Omental fat pad (tissue), 4 donors: ENCODE results near the gene SGK1. TPM values are rescaled to one million over a fixed set of nuclear protein-coding genes. Genes with fewer than 3 reads are reported as not detected.
"Not testable (repeated sequence)": the region's sequence is repeated elsewhere in the genome, so short reads cannot be mapped to it uniquely, and the experiment has no call there.

ENCODE experiments used
- ATAC-seq: fragments of 150-250 bp; one replicate; pipeline ENCODE4 v1.9.1; 2016; ENCODE audit warnings: mild to moderate bottlenecking, moderate library complexity; ENCODE audit not compliant: low FRiP score
- DNase-seq: peaks from one replicate; pipeline ENCODE4 v3.0.0-alpha.2; 2019; ENCODE audit warnings: low spot score
- total RNA-seq, 4 donors: library from RNA; depleted of rRNA; stranded (reverse); fragments of >200 nt; gene quantifications; one replicate each; pipeline ENCODE4 v1.1.0, GENCODE V29; 2016
- TF ChIP-seq, protein P1 (sequence below), 3 donors: fragments of 450-650 bp; IDR thresholded peaks; one replicate each; pipeline ENCODE4 v1.5.1; 2016 to 2017; ENCODE audit warnings: antibody characterized with exemption in 3 of 3, mild to moderate bottlenecking in 3 of 3, moderate library complexity in 2 of 3

The SGK1 gene
- total RNA-seq, 4 donors from 2014 or later: 355 to 1,386 (median 540) TPM

DNA sequence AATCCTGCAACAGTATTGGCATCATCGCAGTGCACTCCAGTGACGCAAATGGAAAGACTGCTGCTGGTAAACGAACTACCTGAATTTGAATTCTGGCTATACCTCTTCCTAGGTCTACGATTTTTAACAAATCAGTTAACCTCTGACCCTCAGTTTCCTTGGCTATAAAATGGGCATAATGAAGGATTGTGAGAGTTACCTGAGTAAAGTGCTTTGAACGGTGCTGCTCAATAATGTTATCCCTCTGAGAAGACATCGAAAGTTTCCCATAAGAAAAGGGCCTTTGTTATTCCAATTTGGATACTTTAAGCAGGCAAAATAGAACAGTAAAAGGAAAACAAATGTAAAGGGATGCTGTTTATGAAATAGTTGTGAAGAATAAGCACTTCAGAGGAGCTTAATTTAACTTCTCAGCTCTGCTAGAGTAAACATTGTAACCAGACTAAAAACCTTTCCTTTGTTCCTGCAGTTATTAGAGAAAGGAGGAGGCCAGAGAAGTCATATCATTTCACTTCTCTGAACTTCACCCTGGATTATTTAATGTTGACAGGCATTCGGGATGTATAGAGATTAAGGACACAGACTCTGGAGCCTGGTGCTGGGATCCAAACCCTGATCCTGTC lies 5.8 kb downstream of the SGK1 start:
- no peak for DNase-seq
- ATAC-seq: no peak
- TF ChIP-seq, protein P1, sequence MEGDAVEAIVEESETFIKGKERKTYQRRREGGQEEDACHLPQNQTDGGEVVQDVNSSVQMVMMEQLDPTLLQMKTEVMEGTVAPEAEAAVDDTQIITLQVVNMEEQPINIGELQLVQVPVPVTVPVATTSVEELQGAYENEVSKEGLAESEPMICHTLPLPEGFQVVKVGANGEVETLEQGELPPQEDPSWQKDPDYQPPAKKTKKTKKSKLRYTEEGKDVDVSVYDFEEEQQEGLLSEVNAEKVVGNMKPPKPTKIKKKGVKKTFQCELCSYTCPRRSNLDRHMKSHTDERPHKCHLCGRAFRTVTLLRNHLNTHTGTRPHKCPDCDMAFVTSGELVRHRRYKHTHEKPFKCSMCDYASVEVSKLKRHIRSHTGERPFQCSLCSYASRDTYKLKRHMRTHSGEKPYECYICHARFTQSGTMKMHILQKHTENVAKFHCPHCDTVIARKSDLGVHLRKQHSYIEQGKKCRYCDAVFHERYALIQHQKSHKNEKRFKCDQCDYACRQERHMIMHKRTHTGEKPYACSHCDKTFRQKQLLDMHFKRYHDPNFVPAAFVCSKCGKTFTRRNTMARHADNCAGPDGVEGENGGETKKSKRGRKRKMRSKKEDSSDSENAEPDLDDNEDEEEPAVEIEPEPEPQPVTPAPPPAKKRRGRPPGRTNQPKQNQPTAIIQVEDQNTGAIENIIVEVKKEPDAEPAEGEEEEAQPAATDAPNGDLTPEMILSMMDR (IDR thresholded peaks at IDR 0.05): no peak

DNA sequence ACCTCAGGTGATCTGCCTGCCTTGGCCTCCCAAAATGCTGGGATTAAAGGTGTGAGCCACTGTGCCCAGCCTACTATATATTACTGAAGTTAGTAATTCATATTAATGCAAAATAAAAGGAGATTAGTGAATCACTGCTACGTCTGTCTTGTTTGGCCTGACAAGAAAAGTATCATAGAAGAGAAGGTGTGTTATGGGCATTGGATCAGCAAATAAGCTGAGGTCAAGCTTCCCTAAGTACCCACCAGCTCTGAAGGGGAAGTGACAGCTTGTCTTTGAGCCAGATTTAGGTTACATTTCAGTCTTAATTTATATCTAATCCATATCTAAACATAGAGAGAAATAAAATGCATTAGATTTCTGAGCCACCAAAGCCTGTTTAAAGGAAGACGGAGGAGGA lies 7.1 kb downstream of the SGK1 start:
- ATAC-seq (no peak), DNase-seq (no peak)
- TF ChIP-seq, protein P1 (IDR thresholded peaks at IDR 0.05): no peak

DNA sequence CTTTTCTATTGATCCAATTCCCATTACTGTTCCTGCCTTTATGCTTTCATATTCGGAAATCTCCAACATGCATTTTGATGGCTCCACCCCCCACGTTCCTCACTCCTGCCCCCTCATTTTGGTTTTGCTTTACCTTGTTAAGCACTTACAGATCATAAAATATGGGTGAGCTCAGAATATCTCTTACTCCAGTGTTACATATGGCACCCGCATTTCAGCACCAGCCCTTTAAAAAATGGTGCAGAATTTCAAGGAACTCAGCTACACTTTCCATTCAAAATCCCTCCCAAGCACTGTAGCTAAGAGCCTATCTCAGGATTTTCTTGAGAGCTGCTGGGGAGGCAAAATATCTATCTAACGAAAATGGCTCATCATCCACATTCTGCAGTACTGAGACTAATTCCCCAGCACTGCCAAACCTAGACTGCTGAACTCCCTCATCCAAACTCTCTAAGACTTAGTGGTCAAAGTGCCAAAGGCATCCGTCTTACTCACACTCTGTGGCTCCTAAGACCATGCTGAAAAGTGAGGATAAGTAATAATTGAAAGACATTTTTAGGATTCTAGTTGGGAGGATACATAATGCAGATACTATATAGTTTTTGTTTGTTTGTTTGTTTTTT lies 7.8 kb downstream of the SGK1 start:
- DNase-seq (no peak), ATAC-seq (peak; percentile 48)
- TF ChIP-seq, protein P1 (IDR thresholded peaks at IDR 0.05): no peak

DNA sequence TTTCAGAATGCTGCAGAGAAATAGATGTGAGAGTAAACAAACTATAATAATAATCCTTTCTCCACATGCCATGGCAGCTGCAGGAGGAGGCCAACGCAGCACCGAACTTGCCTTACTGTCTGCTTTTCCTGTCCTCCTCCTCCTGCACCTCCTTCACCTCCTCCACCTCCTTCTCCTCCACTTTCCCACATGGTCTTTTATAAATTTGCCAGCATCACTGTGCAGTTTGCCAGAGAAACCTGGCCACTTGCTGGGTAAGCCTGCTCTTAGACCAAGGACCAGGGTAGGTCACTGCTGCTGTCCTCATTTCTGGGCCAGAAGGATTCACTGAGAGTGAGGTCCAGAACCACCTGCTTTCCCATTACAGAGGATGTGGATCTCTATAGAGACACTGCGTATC lies 8.7 kb downstream of the SGK1 start:
- DNase-seq: no peak
- TF ChIP-seq, protein P1 (IDR thresholded peaks at IDR 0.05): no peak
- ATAC-seq: no peak

DNA sequence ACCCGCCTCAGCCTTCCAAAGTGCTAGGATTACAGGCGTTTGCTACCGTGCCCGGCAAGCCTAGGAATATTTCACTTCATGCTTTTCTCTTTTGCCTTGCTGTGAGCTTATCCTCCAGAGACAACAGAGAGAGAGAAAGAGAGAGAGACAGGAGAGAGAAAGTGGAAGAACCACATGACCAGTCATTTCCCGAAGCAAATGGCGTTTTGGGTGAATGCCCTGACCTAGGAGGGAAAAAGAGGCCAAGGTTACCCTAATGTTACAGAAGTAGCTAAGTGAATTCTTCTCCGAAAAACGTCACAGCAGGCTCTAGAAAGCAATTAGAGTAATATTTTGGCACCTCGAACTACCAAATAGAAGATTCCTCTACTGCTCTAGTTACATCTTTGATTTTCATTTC lies 9.1 kb downstream of the SGK1 start:
- TF ChIP-seq, protein P1 (IDR thresholded peaks at IDR 0.05): no peak
- DNase-seq (no peak), ATAC-seq (no peak)

DNA sequence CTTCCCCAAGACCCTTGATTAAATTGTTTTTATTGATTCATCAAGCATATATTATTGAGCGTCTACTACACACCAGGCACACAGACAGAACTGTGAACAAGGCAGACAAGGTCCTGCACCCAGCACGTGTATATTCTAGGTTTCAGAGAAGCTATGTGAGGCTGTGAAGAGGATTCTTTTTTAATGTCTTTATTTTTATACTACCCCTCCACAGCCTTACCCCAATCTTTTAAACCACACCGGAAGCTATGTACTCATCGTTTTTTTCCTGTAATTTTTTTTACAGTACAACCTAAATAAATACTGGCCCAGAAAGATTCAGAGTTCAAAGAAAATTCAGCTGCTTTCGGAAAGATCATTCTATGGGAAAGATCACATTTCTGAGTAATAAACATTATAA lies 10.0 kb downstream of the SGK1 start:
- no peak for ATAC-seq
- TF ChIP-seq, protein P1 (IDR thresholded peaks at IDR 0.05): no peak
- no peak for DNase-seq

DNA sequence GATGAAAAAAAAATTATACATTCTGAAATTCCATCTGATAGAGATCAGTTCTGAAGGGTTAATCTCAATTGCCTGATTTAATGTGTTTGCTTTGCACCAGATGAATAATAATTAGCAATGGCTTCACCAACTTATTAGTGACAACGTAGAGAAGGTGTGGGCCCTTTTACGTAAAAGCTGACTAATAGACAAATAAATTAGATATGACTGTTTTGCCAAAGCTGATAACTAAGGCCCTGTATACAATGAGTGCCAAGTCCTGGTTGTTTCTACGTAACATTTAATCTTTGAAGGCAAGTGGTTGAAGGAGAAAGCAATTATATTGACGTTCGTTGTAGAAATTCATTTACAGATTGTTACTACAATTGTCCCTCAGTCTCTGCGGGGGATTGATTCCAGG lies 10.8 kb downstream of the SGK1 start:
- TF ChIP-seq, protein P1 (IDR thresholded peaks at IDR 0.05): no peak
- no peak for DNase-seq
- ATAC-seq: no peak

DNA sequence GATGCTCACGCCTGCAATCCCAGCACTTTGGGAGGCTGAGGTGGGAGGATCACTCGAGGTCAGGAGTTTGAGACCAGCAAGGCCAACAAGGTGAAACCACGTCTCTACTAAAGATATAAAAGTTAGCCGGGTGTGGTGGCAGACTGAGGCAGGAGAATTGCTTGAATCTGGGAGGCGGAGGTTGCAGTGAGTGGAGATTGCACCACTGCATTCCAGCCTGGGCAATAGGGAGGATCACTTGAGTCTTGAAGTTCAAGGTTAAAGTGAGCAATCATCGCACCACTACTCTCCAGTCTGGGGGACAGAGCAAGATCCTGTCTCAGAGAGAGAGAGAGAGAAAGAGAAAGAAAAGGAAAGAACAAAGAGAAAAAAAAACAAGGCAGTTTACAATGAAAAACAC lies 13.5 kb downstream of the SGK1 start:
- ATAC-seq: peak; percentile 62

More for the DNA sequence above, 13.5 kb downstream of the SGK1 start:
- not testable (repeated sequence) for DNase-seq
